Suprapubic skin (tissue), 4 donors: ENCODE results near the gene FXR2.

ENCODE experiments used
- CTCF ChIP-seq, 2 donors: fragments of 200-600 bp in 1 of 2; fragments of 450-650 bp in 1 of 2; sonication (generic) in 1 of 2; IDR thresholded peaks; one replicate each; pipeline ENCODE4 v1.5.1; 2016 to 2019; ENCODE audit warnings: antibody characterized with exemption in 2 of 2, mild to moderate bottlenecking in 1 of 2, moderate library complexity in 1 of 2
- POLR2A ChIP-seq, 2 donors: fragments of 450-650 bp; IDR thresholded peaks; one replicate each; pipeline ENCODE4 v1.6.1; 2017; ENCODE audit warnings: antibody characterized with exemption in 2 of 2, mild to moderate bottlenecking in 2 of 2, moderate library complexity in 2 of 2
- POLR2AphosphoS5 ChIP-seq, 3 donors: sonication (generic); formaldehyde crosslinking; IDR thresholded peaks; one replicate each; pipeline ENCODE4 v1.6.1; 2017; ENCODE audit warnings: antibody characterized with exemption in 3 of 3

GRCh38 chr17:7651665-7652387 is 37.1 kb upstream of the FXR2 start:
- TF ChIP-seq CTCF (IDR thresholded peaks at IDR 0.05), result no peak
- TF ChIP-seq POLR2AphosphoS5 (IDR thresholded peaks at IDR 0.05), result no peak
- no peak for TF ChIP-seq POLR2A (IDR thresholded peaks at IDR 0.05)
